ENCODE measurements around the gene COQ4. TPM values are rescaled to one million over a fixed set of nuclear protein-coding genes. Genes with fewer than 3 reads are reported as not detected.

Gene COQ4
- total RNA-seq, 1 experiment from 2014 or later = 58.9 TPM

DNA sequence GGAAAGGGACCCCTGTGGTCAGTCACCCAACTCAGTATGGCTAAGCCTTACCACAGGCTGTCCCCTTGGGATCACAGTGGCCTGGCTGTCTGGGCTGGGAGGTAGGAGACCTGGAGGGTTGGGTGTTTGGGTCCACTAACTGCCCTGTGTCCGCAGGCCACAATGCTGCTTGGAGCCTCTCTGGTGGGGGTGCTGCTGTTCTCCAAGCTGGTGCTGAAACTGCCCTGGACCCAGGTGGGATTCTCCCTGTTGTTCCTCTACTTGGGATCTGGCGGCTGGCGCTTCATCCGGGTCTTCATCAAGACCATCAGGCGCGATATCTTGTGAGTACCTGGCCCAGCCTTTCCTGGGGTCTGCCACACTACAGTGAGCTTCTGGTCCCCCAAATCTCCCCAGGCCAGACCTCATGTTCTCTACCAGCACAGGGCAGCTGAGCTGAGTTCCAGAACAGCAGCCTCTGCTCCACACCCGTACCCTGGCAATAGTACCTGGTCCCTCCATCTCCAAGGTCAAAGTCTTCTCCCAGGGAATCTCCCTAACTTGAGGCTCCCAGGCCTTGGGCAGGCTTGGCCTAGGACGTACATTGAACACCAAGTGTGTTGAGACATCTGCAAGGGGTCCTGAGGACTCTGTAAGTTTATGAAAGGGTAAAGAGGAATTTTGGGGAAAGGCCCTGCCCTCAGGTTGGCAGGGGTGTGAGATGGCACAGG lies 20.5 kb downstream of the COQ4 start:
- no TSS peak for BruUV-seq (replicated peaks)
- no peak for DNase-seq (ENCODE audit: unreplicated experiment)

DNA sequence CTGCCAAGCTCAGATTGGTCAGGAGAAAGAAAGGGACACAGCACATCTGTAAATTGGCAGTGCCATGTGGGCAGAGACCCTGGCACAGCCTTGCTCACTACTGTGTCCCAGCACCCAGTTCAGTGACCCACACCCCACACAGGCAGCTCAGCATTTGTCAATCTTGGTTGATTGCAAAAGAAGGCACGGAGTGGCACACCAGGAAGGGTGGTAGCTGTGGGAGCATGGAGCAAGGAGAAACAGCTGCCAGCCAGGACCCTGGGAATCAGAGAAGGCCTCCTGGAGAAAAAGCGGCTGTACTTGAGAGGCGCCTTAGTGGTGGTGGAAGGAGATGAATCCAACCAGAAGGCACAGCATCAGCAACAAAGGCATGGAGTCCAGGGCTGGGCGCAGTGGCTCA lies 21.2 kb downstream of the COQ4 start:
- BruUV-seq (replicated peaks) = no TSS peak
- H3K36me3 Mint-ChIP-seq (ENCODE audit: insufficient read depth, unreplicated experiment) = peaks cover 50% of the 10 kb centered on the region
- no peak for DNase-seq (ENCODE audit: unreplicated experiment)
- POLR2A ChIA-PET = interaction anchor here (1.1 to 1.2 kb wide), 2 partner anchors 28 to 49 kb away, joined by 3 to 4 read pairs; partner anchors contain the start of gene URM1
- H3K4me1 Mint-ChIP-seq (ENCODE audit: insufficient read depth, unreplicated experiment) = peaks cover 6% of the 10 kb centered on the region
- H3K27ac Mint-ChIP-seq (ENCODE audit: low read depth, unreplicated experiment) = no peak overlapping the region
- H3K27me3 Mint-ChIP-seq (ENCODE audit: insufficient read depth, unreplicated experiment) = no peaks in the 10 kb centered on the region
- intact Hi-C loops (cut with micrococcal nuclease) = no loop called here
- TF ChIP-seq, protein P1, sequence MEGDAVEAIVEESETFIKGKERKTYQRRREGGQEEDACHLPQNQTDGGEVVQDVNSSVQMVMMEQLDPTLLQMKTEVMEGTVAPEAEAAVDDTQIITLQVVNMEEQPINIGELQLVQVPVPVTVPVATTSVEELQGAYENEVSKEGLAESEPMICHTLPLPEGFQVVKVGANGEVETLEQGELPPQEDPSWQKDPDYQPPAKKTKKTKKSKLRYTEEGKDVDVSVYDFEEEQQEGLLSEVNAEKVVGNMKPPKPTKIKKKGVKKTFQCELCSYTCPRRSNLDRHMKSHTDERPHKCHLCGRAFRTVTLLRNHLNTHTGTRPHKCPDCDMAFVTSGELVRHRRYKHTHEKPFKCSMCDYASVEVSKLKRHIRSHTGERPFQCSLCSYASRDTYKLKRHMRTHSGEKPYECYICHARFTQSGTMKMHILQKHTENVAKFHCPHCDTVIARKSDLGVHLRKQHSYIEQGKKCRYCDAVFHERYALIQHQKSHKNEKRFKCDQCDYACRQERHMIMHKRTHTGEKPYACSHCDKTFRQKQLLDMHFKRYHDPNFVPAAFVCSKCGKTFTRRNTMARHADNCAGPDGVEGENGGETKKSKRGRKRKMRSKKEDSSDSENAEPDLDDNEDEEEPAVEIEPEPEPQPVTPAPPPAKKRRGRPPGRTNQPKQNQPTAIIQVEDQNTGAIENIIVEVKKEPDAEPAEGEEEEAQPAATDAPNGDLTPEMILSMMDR (IDR thresholded peaks at IDR 0.05; ENCODE audit: unreplicated experiment) = no peak
- CTCF ChIA-PET = interaction anchor here (0.6 to 5.4 kb wide), 5 partner anchors 18 to 132 kb away, joined by 3 to 74 read pairs (median 5); no protein-coding TSS in a partner anchor
- H3K4me3 Mint-ChIP-seq (ENCODE audit: unreplicated experiment) = no peak overlapping the region
- no peaks in the 10 kb centered on the region for H3K9me3 Mint-ChIP-seq (ENCODE audit: unreplicated experiment)

More for the DNA sequence above, 20.5 kb downstream of the COQ4 start:
- no peak overlapping the region for H3K27ac Mint-ChIP-seq (ENCODE audit: low read depth, unreplicated experiment)
- H3K4me1 Mint-ChIP-seq (ENCODE audit: insufficient read depth, unreplicated experiment) = peaks cover 6% of the 10 kb centered on the region
- intact Hi-C loops (cut with micrococcal nuclease) = no loop called here
- POLR2A ChIA-PET = interaction anchor here (1.2 kb wide), 1 partner anchor 28 kb away, joined by 4 read pairs; the partner anchor contains the start of gene URM1
- CTCF ChIA-PET = interaction anchor here (0.6 to 5.4 kb wide), 4 partner anchors 19 to 132 kb away, joined by 3 to 74 read pairs (median 5); no protein-coding TSS in a partner anchor
- no peaks in the 10 kb centered on the region for H3K27me3 Mint-ChIP-seq (ENCODE audit: insufficient read depth, unreplicated experiment)
- TF ChIP-seq, protein P1 (IDR thresholded peaks at IDR 0.05; ENCODE audit: unreplicated experiment) = no peak
- H3K36me3 Mint-ChIP-seq (ENCODE audit: insufficient read depth, unreplicated experiment) = peaks cover 43% of the 10 kb centered on the region
- no peaks in the 10 kb centered on the region for H3K9me3 Mint-ChIP-seq (ENCODE audit: unreplicated experiment)
- no peak overlapping the region for H3K4me3 Mint-ChIP-seq (ENCODE audit: unreplicated experiment)

DNA sequence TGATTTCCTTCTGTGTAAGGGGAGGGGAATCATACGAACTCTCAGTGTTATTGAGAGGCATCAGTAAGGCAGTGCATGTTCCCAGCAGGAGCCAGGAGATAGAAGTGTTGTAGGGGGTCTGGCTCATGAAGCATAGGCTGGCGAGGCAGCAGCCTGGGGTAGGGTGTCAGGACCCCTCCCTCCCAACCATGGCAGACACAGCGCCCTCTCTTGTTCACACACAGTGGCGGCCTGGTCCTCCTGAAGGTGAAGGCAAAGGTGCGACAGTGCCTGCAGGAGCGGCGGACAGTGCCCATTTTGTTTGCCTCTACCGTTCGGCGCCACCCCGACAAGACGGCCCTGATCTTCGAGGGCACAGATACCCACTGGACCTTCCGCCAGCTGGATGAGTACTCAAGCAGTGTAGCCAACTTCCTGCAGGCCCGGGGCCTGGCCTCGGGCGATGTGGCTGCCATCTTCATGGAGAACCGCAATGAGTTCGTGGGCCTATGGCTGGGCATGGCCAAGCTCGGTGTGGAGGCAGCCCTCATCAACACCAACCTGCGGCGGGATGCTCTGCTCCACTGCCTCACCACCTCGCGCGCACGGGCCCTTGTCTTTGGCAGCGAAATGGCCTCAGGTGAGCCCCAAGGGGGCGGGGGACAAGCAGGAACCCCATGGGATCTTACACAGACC lies 22.4 kb downstream of the COQ4 start:
- CTCF ChIA-PET = interaction anchor here (0.6 to 5.4 kb wide), 5 partner anchors 9 to 85 kb away, joined by 3 to 74 read pairs (median 4); no protein-coding TSS in a partner anchor
- Mint-ChIP-seq H3K9me3 (ENCODE audit: unreplicated experiment) (no peaks in the 10 kb centered on the region), H3K4me1 (ENCODE audit: insufficient read depth, unreplicated experiment) (peaks cover 6% of the 10 kb centered on the region), H3K4me3 (ENCODE audit: unreplicated experiment) (no peak overlapping the region), H3K27ac (ENCODE audit: low read depth, unreplicated experiment) (no peak overlapping the region), H3K36me3 (ENCODE audit: insufficient read depth, unreplicated experiment) (peaks cover 61% of the 10 kb centered on the region), H3K27me3 (ENCODE audit: insufficient read depth, unreplicated experiment) (no peaks in the 10 kb centered on the region)
- no peak for DNase-seq (ENCODE audit: unreplicated experiment)
- no TSS peak for BruUV-seq (replicated peaks)
- intact Hi-C loops (cut with micrococcal nuclease) = no loop called here
- POLR2A ChIA-PET = interaction anchor here (1.0 to 1.1 kb wide), 2 partner anchors 17 to 50 kb away, joined by 3 read pairs; no protein-coding TSS in a partner anchor
- TF ChIP-seq, protein P1 (IDR thresholded peaks at IDR 0.05; ENCODE audit: unreplicated experiment) = no peak

DNA sequence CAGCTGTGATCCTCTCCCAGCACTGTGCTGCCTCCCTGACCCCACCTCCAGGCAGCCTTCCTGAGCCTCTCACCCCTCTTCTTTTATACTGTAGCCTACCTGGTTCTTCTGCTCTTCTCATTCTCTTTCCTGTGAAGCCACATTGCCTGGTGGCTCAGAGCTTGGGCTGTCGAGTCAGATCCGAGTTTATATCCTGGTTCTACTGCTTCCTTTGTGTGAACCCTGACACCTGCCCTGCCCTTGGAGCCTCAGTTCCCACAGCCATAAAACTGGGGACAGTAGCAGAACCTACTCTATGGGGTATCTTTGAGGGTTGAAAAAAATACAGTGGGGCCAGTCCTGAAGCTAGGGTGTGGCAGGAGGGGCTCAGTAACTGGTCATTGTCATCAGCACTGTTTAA lies 26.5 kb downstream of the COQ4 start:
- BruUV-seq (replicated peaks) = no TSS peak
- H3K27me3 Mint-ChIP-seq (ENCODE audit: insufficient read depth, unreplicated experiment) = no peaks in the 10 kb centered on the region
- ChIA-PET CTCF (interaction anchor here (0.5 to 2.8 kb wide), 5 partner anchors 8 to 192 kb away, joined by 3 to 11 read pairs (median 5); no protein-coding TSS in a partner anchor), POLR2A (interaction anchor here (0.6 kb wide), 1 partner anchor 50 kb away, joined by 3 read pairs; no protein-coding TSS in a partner anchor)
- DNase-seq (ENCODE audit: unreplicated experiment) = no peak
- H3K4me3 Mint-ChIP-seq (ENCODE audit: unreplicated experiment) = no peak overlapping the region
- H3K4me1 Mint-ChIP-seq (ENCODE audit: insufficient read depth, unreplicated experiment) = no peaks in the 10 kb centered on the region
- intact Hi-C loops (cut with micrococcal nuclease) = no loop called here
- TF ChIP-seq, protein P1 (IDR thresholded peaks at IDR 0.05; ENCODE audit: unreplicated experiment) = no peak
- no peak overlapping the region for H3K27ac Mint-ChIP-seq (ENCODE audit: low read depth, unreplicated experiment)
- H3K36me3 Mint-ChIP-seq (ENCODE audit: insufficient read depth, unreplicated experiment) = peaks cover 68% of the 10 kb centered on the region
- no peaks in the 10 kb centered on the region for H3K9me3 Mint-ChIP-seq (ENCODE audit: unreplicated experiment)
